Limb (tissue), 2 donors: ENCODE results near the gene ARID5A.
"Not testable (repeated sequence)": the region's sequence is repeated elsewhere in the genome, so short reads cannot be mapped to it uniquely, and the experiment has no call there.

ENCODE experiments used
- DNase-seq, 2 donors: peaks; one replicate each; pipeline ENCODE4 v3.0.0-alpha.2; 2016; ENCODE audit errors: extremely low spot score in 2 of 2

ARID5A gene

GRCh38 chr2:96538487-96539214 lies 2.1 kb downstream of the ARID5A start:
- peak in 1 of 2 donors; percentile 71 for DNase-seq

- DNase-seq: no peak
These were observed 2.8 kb downstream of the ARID5A start for GRCh38 chr2:96539215-96539920.

GRCh38 chr2:96540136-96540535 lies 3.6 kb downstream of the ARID5A start:
- DNase-seq: no peak

- no peak for DNase-seq
These were observed 5.0 kb downstream of the ARID5A start for GRCh38 chr2:96541398-96542152.

- DNase-seq: no peak
These were observed 5.9 kb downstream of the ARID5A start for GRCh38 chr2:96542357-96542977.

GRCh38 chr2:96546321-96546720 lies 9.8 kb downstream of the ARID5A start:
- DNase-seq: no peak

GRCh38 chr2:96546797-96547196 lies 10.2 kb downstream of the ARID5A start:
- no peak for DNase-seq

GRCh38 chr2:96547203-96547641 lies 10.7 kb downstream of the ARID5A start:
- no peak for DNase-seq

- DNase-seq: peak in 1 of 2 donors; percentile 27
These were observed 11.2 kb downstream of the ARID5A start for GRCh38 chr2:96547731-96548171.

- no peak for DNase-seq
These were observed 12.3 kb downstream of the ARID5A start for GRCh38 chr2:96548558-96549465.

GRCh38 chr2:96549466-96549785 lies 12.9 kb downstream of the ARID5A start:
- no peak for DNase-seq

GRCh38 chr2:96549967-96550786 lies 13.6 kb downstream of the ARID5A start:
- no peak for DNase-seq

GRCh38 chr2:96550787-96551604 lies 14.4 kb downstream of the ARID5A start:
- no peak for DNase-seq

- DNase-seq: no peak
These were observed 15.2 kb downstream of the ARID5A start for GRCh38 chr2:96551605-96552314.

- no peak for DNase-seq
These were observed 16.0 kb downstream of the ARID5A start for GRCh38 chr2:96552315-96553175.

GRCh38 chr2:96553176-96553956 lies 16.8 kb downstream of the ARID5A start:
- no peak for DNase-seq

GRCh38 chr2:96553957-96554292 lies 17.4 kb downstream of the ARID5A start:
- not testable (repeated sequence) for DNase-seq
